HUES6 (cell line): ENCODE data around the gene GDPD3.
"Not testable (repeated sequence)": the region's sequence is repeated elsewhere in the genome, so short reads cannot be mapped to it uniquely, and the experiment has no call there.

Source experiments
- H3K27ac ChIP-seq: 2 replicates; pipeline ENCODE4 v1.7.0; 2013; ENCODE audit warnings: low read depth, mild to moderate bottlenecking, low read length, inconsistent platforms
- H3K27me3 ChIP-seq: 2 replicates; pipeline ENCODE4 v1.6.1; 2013; ENCODE audit warnings: low read length; ENCODE audit not compliant: control insufficient read depth, insufficient read depth
- H3K36me3 ChIP-seq: 2 replicates; pipeline ENCODE4 v1.6.1; 2013; ENCODE audit warnings: low read length; ENCODE audit not compliant: control insufficient read depth, insufficient read depth
- H3K4me1 ChIP-seq: 2 replicates; pipeline ENCODE4 v1.6.1; 2013; ENCODE audit warnings: low read length; ENCODE audit not compliant: control insufficient read depth, insufficient read depth
- H3K4me3 ChIP-seq: 2 replicates; pipeline ENCODE4 v1.5.1; 2013; ENCODE audit warnings: low read depth, low read length
- H3K9ac ChIP-seq: one replicate; pipeline ENCODE4 v1.6.1; 2013; ENCODE audit warnings: mild to moderate bottlenecking, low read length
- H3K9me3 ChIP-seq: 2 replicates; pipeline ENCODE4 v1.6.1; 2013; ENCODE audit warnings: low read depth, low read length; ENCODE audit not compliant: control insufficient read depth, insufficient read depth

Gene GDPD3

DNA sequence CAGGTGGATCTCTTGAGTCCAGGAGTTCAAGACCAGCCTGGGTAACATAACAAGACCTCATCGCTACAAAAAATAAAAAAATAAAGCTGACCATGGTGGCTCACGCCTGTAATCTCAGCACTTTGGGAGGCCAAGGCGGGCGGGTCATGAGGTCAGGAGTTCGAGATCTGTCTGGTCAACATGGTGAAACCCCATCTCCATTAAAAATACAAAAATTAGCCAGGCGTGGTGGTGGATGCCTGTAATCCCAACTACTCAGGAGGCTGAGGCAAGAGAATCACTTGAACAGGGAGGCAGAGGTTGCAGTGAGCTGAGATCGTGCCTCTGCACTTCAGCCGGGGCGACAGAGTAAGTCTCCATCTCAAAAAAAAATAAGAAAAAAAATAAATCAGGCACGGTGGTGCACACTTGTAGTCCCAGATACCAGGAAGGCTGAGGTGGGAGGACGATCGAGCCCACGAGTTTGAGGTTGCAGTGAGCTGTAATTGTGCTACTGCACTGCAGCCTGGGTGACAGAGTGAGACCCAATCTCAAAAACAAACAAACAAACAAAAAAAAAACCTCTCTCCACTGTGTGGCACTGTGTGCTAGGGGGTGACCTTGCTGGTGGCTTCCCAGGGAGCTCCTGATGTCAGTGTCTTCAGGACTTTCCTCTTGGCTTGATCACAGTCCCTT, 29.5 kb upstream of the GDPD3 start:
- Histone ChIP-seq H3K4me1 (no peaks in the 10 kb centered on the region), H3K36me3 (no peaks in the 10 kb centered on the region), H3K27ac (no peak overlapping the region), H3K9me3 (no peaks in the 10 kb centered on the region), H3K9ac (no peak overlapping the region), H3K27me3 (no peaks in the 10 kb centered on the region), H3K4me3 (no peak overlapping the region)

DNA sequence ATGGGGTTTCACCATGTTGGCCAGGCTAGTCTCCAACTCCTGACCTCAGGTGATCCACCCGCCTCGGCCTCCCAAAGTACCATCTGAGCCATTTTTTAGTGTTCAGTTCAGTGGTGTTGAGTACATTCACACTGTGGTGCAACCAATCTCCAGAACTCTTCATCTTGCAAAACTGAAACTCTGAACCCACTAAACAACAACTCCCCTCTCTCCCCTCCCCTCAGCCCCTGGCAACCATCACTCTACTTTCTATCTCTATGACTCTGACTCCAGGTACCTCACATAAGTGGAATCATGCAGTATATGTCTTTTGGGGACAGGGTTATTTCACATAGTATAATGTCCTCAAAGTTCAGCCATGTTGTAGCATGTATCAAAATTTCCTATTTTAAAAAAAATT, 28.4 kb upstream of the GDPD3 start:
- no peak overlapping the region for H3K4me3 ChIP-seq
- no peaks in the 10 kb centered on the region for H3K9me3 ChIP-seq
- no peak overlapping the region for H3K27ac ChIP-seq
- H3K9ac ChIP-seq = no peak overlapping the region
- no peaks in the 10 kb centered on the region for H3K4me1 ChIP-seq
- no peaks in the 10 kb centered on the region for H3K36me3 ChIP-seq
- H3K27me3 ChIP-seq = no peaks in the 10 kb centered on the region

DNA sequence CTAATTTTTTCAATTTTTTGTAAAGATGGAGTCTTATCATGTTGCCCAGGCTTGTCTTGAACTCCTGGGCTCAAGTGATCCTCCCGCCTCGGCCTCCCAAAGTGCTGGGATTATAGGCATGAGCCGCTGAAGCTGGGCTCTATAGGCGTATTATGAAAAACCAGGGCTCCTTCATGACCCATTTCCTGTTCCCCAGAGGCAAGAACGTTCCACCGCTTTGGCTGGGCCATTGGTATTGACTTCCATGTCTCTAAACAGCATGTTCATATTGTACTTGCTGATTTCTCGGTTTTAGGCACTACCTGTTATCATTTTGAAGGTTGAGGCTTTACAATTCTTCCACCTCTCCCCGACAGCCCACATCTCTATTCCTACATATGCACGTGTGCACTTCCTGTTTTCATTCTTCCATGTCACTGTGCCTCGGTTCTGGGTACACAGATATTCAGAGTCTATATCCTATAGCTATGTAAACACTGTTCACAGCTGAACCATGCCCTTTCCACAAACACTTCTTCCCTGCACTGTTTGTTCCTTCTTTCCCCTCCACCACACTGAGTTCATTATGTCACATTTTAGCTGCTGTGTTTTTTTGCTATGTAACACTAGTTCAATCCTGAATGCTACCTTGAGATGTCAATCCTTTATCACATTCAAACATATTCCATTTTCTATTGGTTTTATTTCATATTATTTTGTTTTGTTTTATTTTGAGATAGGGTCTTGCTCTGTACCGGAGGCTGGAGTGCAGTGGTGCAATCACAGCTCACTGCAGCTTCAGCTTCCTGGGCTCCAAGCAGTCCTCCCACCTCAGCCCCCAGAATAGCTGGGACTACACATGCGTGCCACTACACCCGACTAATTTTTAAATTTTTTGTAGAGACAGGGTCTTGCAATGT, 26.5 kb upstream of the GDPD3 start:
- Histone ChIP-seq H3K9ac (no peak overlapping the region), H3K4me3 (no peak overlapping the region), H3K9me3 (no peaks in the 10 kb centered on the region), H3K36me3 (no peaks in the 10 kb centered on the region), H3K27ac (no peak overlapping the region), H3K4me1 (no peaks in the 10 kb centered on the region), H3K27me3 (no peaks in the 10 kb centered on the region)

DNA sequence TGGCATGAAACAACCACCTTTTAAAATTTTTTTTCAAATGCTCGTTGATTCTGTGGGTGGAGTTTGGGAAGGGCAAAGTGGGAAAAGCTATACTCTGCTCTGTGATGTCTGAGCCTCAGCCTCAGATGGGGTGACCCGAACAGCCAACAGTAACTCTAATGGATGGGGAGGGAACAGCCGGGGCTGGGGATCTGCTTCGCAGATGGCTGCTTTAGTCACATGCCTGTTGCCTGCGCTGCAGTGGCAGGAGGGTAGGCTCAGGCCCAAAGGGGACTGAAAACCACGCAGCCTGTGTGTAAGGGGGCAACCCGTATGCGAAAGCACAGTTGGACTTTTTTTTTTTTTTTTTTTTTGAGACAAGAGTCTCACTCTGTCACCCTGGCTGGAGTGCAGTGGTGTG, 24.6 kb upstream of the GDPD3 start:
- no peaks in the 10 kb centered on the region for H3K4me1 ChIP-seq
- H3K36me3 ChIP-seq = no peaks in the 10 kb centered on the region
- H3K27me3 ChIP-seq = no peaks in the 10 kb centered on the region
- H3K9me3 ChIP-seq = no peaks in the 10 kb centered on the region
- H3K9ac ChIP-seq = no peak overlapping the region
- H3K27ac ChIP-seq = no peak overlapping the region
- H3K4me3 ChIP-seq = no peak overlapping the region

DNA sequence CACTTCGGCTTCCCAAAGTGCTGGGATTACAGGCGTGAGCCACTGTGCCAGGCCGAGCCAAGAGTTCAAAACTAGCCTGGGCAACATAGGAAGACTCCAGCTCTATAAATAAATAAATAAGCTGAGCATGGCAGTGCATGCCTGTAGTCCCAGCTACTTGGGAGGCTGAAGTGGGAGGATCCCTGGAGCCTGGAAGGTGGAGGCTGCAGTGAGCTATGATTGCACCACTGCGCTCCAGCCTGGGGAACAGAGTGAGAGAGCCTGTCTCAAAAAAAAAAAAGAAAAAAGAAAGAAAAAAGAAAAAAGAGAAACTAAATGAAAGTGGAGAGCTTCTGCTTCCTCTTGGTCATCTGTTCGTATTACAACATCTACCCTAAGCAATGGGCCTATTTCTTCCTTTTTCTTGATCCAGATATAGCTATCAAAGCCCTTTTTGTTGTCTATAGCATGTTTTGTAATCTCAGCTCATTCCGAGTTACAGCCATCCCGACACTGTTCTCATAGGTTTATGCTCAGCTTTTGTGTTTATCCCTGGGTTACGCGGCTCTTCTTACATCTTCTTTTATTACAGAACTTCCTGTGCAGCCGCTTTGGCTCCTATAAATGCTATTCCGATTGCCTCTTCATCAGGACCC, 23.8 kb upstream of the GDPD3 start:
- Histone ChIP-seq H3K4me3 (no peak overlapping the region), H3K4me1 (no peaks in the 10 kb centered on the region), H3K27me3 (no peaks in the 10 kb centered on the region), H3K9ac (no peak overlapping the region), H3K27ac (no peak overlapping the region), H3K9me3 (no peaks in the 10 kb centered on the region), H3K36me3 (no peaks in the 10 kb centered on the region)

DNA sequence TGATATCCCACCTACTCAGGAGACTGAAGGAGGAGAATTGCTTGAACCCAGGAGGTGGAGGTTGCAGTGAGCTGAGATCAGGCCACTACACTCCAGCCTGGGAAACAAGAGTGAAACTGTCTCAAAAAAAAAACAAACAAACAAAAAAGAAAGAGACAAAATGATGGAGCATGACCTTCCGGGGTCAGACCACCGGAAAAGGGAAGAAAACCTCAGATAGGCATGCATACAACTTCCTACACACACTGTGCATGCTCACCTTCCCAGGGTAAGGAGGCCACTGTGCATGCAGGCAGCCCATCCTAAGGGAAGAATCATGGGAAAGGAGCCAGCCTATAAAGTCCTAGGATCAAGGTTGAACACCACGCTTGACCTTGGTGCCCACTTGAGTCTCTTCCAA, 19.3 kb upstream of the GDPD3 start:
- no peaks in the 10 kb centered on the region for H3K27me3 ChIP-seq
- no peaks in the 10 kb centered on the region for H3K36me3 ChIP-seq
- H3K27ac ChIP-seq = no peak overlapping the region
- no peak overlapping the region for H3K4me3 ChIP-seq
- no peak overlapping the region for H3K9ac ChIP-seq
- H3K4me1 ChIP-seq = no peaks in the 10 kb centered on the region
- H3K9me3 ChIP-seq = no peaks in the 10 kb centered on the region

DNA sequence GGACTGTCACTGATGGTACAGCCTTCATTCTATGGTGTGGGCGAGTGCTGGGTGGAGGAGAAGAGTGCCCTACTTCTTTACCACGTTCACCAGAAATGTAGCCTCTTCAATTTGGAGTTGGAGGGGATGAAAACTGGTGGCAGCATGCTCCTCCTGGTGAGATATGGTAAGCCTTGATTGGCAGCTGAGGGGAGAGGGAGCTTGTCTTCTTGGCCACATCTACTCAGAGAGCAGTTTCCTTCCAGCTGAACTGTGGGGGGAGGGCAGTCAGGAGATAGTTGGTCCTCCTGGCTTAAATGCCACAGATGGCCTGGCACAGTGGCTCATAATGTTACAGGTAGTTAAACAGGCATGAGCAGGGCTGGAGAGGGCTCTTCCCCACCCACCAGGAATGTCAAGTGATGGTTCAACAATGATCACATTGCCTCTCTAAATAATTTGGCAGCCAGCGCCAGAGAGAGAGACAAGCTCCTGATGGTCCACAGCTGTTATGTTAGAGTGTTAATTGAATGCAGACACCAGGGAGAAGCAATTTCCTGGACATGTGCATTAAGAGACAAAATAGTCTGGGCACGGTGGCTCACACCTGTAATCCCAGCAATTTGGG, 18.6 kb upstream of the GDPD3 start:
- Histone ChIP-seq H3K4me1 (no peaks in the 10 kb centered on the region), H3K36me3 (no peaks in the 10 kb centered on the region), H3K4me3 (no peak overlapping the region), H3K9me3 (no peaks in the 10 kb centered on the region), H3K9ac (no peak overlapping the region), H3K27ac (no peak overlapping the region), H3K27me3 (no peaks in the 10 kb centered on the region)

DNA sequence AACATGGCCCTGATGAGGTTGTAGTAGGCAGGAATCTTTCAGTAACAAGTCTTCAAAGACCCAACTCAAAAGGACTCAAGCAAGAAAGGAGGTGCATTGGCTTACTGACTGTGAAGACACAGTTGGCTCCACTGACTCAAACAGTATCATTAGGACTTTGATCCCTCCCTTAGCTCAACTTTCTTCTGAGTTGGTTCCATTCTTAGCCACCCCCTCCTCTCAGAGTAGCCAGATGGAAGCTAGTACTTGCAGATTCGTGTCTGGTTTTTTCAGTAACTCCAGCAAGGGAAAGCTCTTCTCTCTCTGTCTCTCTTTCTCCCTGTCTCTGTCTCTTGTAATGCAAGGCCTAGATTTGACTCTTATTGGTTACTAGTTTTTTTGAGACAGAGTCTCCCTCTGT, 14.7 kb upstream of the GDPD3 start:
- Histone ChIP-seq H3K27ac (no peak overlapping the region), H3K9me3 (no peaks in the 10 kb centered on the region), H3K27me3 (no peaks in the 10 kb centered on the region), H3K4me1 (no peaks in the 10 kb centered on the region; the same call in 1 of the 2 replicates), H3K9ac (no peak overlapping the region), H3K4me3 (no peak overlapping the region), H3K36me3 (no peaks in the 10 kb centered on the region)

DNA sequence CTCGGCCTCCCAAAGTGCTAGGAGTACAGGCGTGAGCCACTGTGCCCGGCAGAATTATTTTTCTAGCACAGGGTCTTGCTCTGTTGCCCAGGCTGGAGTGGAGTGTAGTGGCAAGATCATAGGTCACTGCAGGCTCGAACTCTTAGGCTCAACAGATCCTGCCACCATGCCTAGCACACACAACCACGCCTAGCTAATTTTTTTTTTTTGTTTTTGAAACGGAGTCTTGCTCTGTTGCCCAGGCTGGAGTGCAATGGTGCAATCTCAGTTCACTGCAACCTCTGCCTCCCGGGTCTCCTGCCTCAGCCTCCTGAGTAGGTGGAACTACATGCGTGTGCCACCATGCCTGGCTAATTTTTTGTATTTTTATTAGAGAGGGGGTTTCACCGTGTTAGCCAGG, 12.4 kb upstream of the GDPD3 start:
- H3K9me3 ChIP-seq, H3K4me3 ChIP-seq, H3K4me1 ChIP-seq, H3K27ac ChIP-seq, H3K27me3 ChIP-seq, H3K36me3 ChIP-seq, H3K9ac ChIP-seq: not testable (repeated sequence)

DNA sequence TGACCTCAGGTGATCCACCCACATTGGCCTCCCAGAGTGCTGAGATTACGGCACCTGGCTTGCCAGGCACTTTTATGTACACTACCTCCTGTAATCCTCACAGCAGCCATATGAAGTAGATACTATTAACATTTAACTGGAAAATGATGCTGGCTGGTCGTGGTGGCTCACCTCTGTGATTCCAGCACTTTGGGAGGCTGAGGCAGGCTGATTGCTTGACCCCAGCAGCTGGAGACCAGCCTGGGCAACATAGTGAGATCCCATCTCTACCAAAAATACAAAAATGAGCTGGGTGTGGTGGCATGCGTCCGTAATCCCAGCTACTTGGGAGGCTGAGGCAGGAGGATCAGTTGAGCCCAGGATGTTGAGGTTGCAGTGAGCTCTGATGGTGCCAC, 11.6 kb upstream of the GDPD3 start:
- H3K9me3 ChIP-seq = no peaks in the 10 kb centered on the region
- no peak overlapping the region for H3K27ac ChIP-seq
- no peak overlapping the region for H3K9ac ChIP-seq
- no peaks in the 10 kb centered on the region for H3K27me3 ChIP-seq
- H3K4me1 ChIP-seq = peaks cover 5% of the 10 kb centered on the region; the same call in 1 of the 2 replicates
- no peaks in the 10 kb centered on the region for H3K36me3 ChIP-seq
- no peak overlapping the region for H3K4me3 ChIP-seq
